Tibial nerve (tissue), 3 donors: ENCODE measurements around the gene S100A11.

Source experiments
- CTCF ChIP-seq, 5 experiments: fragments of 200-600 bp in 3 of 5; fragments of 450-650 bp in 2 of 5; sonication (generic) in 3 of 5; IDR thresholded peaks; one replicate each; pipeline ENCODE4 v1.5.1; 2016 to 2019; ENCODE audit warnings: antibody characterized with exemption in 5 of 5, mild to moderate bottlenecking in 3 of 5, moderate library complexity in 2 of 5
- POLR2A ChIP-seq, 2 donors: fragments of 450-650 bp; IDR thresholded peaks; one replicate each; pipeline ENCODE4 v1.6.1; 2017; ENCODE audit warnings: antibody characterized with exemption in 2 of 2, mild to moderate bottlenecking in 2 of 2, moderate library complexity in 2 of 2

DNA sequence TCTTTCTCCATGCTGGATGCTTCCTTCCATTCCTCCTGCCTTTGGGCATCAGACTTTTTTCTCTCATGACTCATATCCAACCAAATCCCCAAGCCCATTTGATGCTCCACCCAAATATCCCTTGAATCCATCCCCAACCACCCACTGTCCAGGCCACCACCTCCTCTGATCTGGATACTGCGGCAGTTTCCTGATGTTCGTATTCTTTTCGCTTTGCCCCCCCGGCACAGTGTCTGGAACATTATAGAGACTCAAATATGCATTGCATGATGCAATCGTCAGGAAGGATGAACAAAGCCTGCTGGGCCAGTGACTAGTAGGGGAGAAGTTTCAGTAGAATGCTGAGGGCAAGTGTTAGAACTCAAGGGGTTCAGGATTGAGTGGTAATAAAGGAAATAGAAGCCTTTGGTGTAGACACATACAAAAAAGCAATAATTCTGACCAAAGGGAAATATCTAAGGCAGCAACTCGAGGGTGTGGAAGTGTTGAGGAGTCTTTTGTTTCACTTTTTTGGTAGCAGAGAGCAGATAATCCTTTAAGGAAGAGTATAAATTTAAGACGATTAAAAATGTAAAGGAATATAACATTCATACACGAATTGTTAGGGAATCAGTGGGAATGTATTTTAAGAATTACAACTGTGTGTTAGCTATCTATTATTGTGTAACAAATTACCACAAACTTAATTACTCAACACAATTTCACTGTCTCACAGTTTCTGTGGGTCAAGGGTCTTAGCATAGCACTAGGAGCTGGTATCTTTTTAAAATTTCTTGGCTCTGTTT is 7.5 kb downstream of the S100A11 start:
- no peak for TF ChIP-seq CTCF (IDR thresholded peaks at IDR 0.05)
- TF ChIP-seq POLR2A (IDR thresholded peaks at IDR 0.05), result no peak
